Mononuclear cell (primary cell): Measurements from ENCODE around the gene ZNF615. TPM values are rescaled to one million over a fixed set of nuclear protein-coding genes. Genes with fewer than 3 reads are reported as not detected.
"Not testable (repeated sequence)": the region's sequence is repeated elsewhere in the genome, so short reads cannot be mapped to it uniquely, and the experiment has no call there.

Source experiments
- H3K27me3 ChIP-seq: 2 replicates; pipeline ENCODE4 v1.6.0; 2011; ENCODE audit warnings: low read length, control low read depth; ENCODE audit not compliant: insufficient read depth
- H3K4me1 ChIP-seq: 2 replicates; pipeline ENCODE4 v1.5.1; 2011; ENCODE audit warnings: mild to moderate bottlenecking, low read length, control low read depth; ENCODE audit not compliant: insufficient read depth
- H3K4me3 ChIP-seq: 2 replicates; pipeline ENCODE4 v1.5.1; 2011; ENCODE audit warnings: mild to moderate bottlenecking, low read length, moderate library complexity
- H3K9me3 ChIP-seq: 2 replicates; pipeline ENCODE4 v1.5.1; 2011; ENCODE audit warnings: low read depth, mild to moderate bottlenecking, control low read depth, low read length
- total RNA-seq: library from RNA; depleted of rRNA; stranded (reverse); fragments of >200 nt; gene quantifications from one replicate; pipeline ENCODE4 v1.2.3, GENCODE V29; 2012

Gene ZNF615
- total RNA-seq, 1 donor, result 16.1 TPM

DNA sequence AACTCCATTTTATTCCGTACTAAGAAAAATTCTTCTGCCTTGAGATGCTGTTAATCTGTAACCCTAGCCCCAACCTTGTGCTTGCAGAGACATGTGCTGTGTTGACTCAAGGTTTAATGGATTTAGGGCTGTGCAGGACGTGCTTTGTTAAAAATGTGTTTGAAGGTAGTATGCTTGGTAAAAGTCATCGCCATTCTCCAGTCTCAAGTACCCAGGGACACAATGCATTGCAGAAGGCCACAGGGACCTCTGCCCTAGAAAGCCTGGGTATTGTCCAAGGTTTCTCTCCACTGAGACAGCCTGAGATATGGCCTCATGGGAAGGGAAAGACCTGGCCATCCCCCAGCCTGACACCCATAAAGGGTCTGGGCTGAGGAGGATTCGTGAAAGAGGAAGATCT lies 50.2 kb downstream of the ZNF615 start:
- H3K27me3 ChIP-seq, H3K4me1 ChIP-seq, H3K4me3 ChIP-seq: not testable (repeated sequence)
- peaks cover 52% of the 10 kb centered on the region for H3K9me3 ChIP-seq

DNA sequence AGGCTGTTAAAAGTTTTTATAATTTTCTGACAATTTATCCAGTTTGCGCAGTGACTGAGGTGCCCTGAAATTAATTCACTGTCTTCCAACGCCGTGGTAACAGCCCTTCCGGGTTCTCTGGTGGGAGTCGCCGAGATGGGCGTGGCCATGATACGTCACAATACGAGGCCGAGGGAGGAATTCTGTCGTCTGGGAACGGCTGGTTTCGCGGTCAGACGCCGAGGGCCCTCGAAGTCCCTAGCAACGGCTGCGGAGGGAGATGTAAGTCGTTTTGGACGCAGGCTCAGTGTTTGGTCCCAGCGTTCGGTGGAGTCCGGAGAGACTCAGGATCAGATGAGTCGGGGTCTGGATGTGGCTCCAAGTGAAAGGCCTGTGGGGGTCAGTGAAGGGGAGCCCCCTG lies 59.0 kb downstream of the ZNF615 start:
- H3K4me3 ChIP-seq, result no peak overlapping the region
- H3K9me3 ChIP-seq, result peaks cover 77% of the 10 kb centered on the region
- no peaks in the 10 kb centered on the region for H3K27me3 ChIP-seq
- no peaks in the 10 kb centered on the region for H3K4me1 ChIP-seq

DNA sequence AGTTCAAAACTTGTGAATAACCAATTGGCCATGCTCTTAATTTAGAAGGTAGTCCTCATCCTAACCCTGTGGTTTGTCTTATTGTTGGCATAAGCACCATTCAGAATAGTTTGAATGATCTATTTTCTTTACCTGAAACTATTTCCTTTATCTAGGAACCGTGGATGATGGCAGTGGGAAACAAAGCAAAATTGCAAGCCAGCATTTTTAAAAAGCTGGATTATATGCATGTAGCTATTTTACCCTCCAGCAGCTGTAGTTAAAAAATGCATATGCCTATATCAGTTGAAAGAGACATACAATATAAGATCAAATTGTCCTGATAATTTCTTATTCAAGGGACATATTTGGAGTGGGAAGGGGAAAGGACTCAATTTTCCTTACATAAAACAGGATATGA lies 61.4 kb downstream of the ZNF615 start:
- Histone ChIP-seq H3K4me3 (no peak overlapping the region), H3K9me3 (peaks cover 94% of the 10 kb centered on the region)

DNA sequence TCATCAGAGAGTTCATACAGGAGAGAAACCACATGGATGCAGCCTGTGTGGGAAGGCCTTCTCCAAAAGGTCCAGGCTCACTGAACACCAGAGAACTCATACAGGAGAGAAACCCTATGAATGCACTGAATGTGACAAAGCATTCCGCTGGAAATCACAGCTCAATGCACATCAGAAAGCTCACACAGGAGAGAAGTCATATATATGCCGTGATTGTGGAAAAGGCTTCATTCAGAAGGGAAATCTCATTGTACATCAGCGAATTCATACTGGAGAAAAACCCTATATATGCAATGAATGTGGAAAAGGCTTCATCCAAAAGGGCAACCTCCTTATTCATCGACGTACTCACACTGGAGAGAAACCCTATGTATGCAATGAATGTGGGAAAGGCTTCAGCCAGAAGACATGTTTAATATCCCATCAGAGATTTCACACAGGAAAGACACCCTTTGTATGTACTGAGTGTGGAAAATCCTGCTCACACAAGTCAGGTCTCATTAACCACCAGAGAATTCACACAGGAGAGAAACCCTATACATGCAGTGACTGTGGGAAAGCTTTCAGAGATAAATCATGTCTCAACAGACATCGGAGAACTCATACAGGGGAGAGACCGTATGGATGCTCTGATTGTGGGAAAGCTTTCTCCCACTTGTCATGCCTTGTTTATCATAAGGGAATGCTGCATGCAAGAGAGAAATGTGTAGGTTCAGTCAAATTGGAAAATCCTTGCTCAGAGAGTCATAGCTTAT lies 63.0 kb downstream of the ZNF615 start:
- H3K27me3 ChIP-seq, result no peaks in the 10 kb centered on the region
- H3K9me3 ChIP-seq, result peaks cover 95% of the 10 kb centered on the region
- no peaks in the 10 kb centered on the region for H3K4me1 ChIP-seq
- H3K4me3 ChIP-seq, result no peak overlapping the region

More for the DNA sequence above, 61.4 kb downstream of the ZNF615 start:
- Histone ChIP-seq H3K4me1 (no peaks in the 10 kb centered on the region), H3K27me3 (no peaks in the 10 kb centered on the region)

Other genes with a start within 250 kb of the ZNF615 start
- 7.5 TPM for gene FPR2, start 247.0 kb downstream of the ZNF615 start, total RNA-seq
- gene FPR3, start 213.1 kb downstream of the ZNF615 start, total RNA-seq, result 2.2 TPM
- 8.6 TPM for gene ZNF577, start 120.3 kb downstream of the ZNF615 start, total RNA-seq
- 18.3 TPM for gene ZNF649, start 103.2 kb downstream of the ZNF615 start, total RNA-seq
- 0.84 TPM for gene ZNF613, start 80.7 kb downstream of the ZNF615 start, total RNA-seq
- 34.5 TPM for gene ZNF350, start 21.4 kb downstream of the ZNF615 start, total RNA-seq
- 17.4 TPM for gene ZNF614, start 20.2 kb upstream of the ZNF615 start, total RNA-seq
- gene ZNF432, start 40.6 kb upstream of the ZNF615 start, total RNA-seq, result 15.7 TPM
- gene ZNF841, start 87.6 kb upstream of the ZNF615 start, total RNA-seq, result 19.6 TPM
- gene ZNF616, start 131.7 kb upstream of the ZNF615 start, total RNA-seq, result 1.2 TPM
- gene ZNF836, start 163.4 kb upstream of the ZNF615 start, total RNA-seq, result 12.3 TPM
- 79.1 TPM for gene PPP2R1A, start 181.8 kb upstream of the ZNF615 start, total RNA-seq